Neutrophil (primary cell): ENCODE data around the gene DCT.

Experiments
- H3K27ac ChIP-seq: fragments of 200-600 bp; sonication (generic); 2 replicates; pipeline ENCODE4 v1.5.1; 2016; ENCODE audit warnings: mild to moderate bottlenecking, moderate library complexity
- H3K27me3 ChIP-seq: fragments of 200-600 bp; sonication (generic); 2 replicates; pipeline ENCODE4 v1.6.0; 2016; ENCODE audit warnings: mild to moderate bottlenecking
- H3K36me3 ChIP-seq: fragments of 200-600 bp; sonication (generic); 2 replicates; pipeline ENCODE4 v1.5.1; 2017
- H3K4me1 ChIP-seq, 2 experiments: fragments of 200-600 bp in 1 of 2; sonication (generic) in 1 of 2; 1 replicate in 1 of 2; 2 replicates in 1 of 2; pipeline versions ENCODE4 v1.5.1 to v1.6.1; 2013 to 2016; ENCODE audit warnings: low read depth in 1 of 2, low read length in 1 of 2, mild to moderate bottlenecking in 1 of 2, moderate library complexity in 1 of 2; ENCODE audit not compliant: control insufficient read depth in 1 of 2, insufficient read depth in 1 of 2
- H3K4me3 ChIP-seq, 2 experiments: fragments of 200-600 bp in 1 of 2; sonication (generic) in 1 of 2; 1 replicate in 1 of 2; 2 replicates in 1 of 2; pipeline ENCODE4 v1.5.1; 2013 to 2016; ENCODE audit warnings: low read depth in 1 of 2, low read length in 1 of 2, mild to moderate bottlenecking in 1 of 2, moderate library complexity in 1 of 2
- H3K9me3 ChIP-seq: fragments of 200-600 bp; sonication (generic); 2 replicates; pipeline ENCODE4 v1.5.1; 2016
- TF ChIP-seq, protein P1 (sequence below): fragments of 200-600 bp; sonication (generic); IDR thresholded peaks from 2 replicates; pipeline ENCODE4 v1.5.1; 2016; ENCODE audit warnings: antibody characterized with exemption

DCT gene

DNA sequence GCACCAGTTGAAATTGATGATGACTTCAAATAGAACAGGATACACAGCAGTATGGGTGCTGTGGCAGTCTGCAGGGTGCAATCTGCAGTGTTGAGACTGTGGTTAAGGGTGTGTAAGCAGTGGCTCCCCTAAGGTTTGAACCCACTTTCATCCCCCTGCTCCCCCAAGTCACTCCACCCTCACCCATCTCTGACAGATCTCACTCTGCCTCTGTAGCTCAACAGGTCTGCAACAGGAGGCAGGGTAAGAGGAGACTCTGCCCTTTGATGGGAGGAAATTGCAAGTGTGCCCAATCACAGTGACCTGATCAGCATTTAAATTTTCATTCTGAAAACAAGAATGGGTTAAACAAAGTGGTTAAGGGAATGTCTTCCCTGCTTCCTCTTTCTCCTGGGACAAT, 92.4 kb downstream of the DCT start:
- Histone ChIP-seq H3K9me3 (no peaks in the 10 kb centered on the region), H3K4me3 (no peak overlapping the region), H3K36me3 (no peaks in the 10 kb centered on the region), H3K27ac (no peak overlapping the region), H3K4me1 (no peaks in the 10 kb centered on the region), H3K27me3 (no peaks in the 10 kb centered on the region)
- TF ChIP-seq, protein P1, sequence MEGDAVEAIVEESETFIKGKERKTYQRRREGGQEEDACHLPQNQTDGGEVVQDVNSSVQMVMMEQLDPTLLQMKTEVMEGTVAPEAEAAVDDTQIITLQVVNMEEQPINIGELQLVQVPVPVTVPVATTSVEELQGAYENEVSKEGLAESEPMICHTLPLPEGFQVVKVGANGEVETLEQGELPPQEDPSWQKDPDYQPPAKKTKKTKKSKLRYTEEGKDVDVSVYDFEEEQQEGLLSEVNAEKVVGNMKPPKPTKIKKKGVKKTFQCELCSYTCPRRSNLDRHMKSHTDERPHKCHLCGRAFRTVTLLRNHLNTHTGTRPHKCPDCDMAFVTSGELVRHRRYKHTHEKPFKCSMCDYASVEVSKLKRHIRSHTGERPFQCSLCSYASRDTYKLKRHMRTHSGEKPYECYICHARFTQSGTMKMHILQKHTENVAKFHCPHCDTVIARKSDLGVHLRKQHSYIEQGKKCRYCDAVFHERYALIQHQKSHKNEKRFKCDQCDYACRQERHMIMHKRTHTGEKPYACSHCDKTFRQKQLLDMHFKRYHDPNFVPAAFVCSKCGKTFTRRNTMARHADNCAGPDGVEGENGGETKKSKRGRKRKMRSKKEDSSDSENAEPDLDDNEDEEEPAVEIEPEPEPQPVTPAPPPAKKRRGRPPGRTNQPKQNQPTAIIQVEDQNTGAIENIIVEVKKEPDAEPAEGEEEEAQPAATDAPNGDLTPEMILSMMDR: no peak
